Stimulated activated CD8-positive, alpha-beta memory T cell treated with anti-CD3 and anti-CD28 coated beads, Interleukin-15, amount 100 ng/mL, for 24 hours (primary cell): ENCODE results near the gene GATA6.
"Not testable (repeated sequence)": the region's sequence is repeated elsewhere in the genome, so short reads cannot be mapped to it uniquely, and the experiment has no call there.

ENCODE experiments used
- DNase-seq: peaks from one replicate; pipeline ENCODE4 v3.0.0-alpha.2; 2020; ENCODE audit warnings: low read depth

The GATA6 gene

DNA sequence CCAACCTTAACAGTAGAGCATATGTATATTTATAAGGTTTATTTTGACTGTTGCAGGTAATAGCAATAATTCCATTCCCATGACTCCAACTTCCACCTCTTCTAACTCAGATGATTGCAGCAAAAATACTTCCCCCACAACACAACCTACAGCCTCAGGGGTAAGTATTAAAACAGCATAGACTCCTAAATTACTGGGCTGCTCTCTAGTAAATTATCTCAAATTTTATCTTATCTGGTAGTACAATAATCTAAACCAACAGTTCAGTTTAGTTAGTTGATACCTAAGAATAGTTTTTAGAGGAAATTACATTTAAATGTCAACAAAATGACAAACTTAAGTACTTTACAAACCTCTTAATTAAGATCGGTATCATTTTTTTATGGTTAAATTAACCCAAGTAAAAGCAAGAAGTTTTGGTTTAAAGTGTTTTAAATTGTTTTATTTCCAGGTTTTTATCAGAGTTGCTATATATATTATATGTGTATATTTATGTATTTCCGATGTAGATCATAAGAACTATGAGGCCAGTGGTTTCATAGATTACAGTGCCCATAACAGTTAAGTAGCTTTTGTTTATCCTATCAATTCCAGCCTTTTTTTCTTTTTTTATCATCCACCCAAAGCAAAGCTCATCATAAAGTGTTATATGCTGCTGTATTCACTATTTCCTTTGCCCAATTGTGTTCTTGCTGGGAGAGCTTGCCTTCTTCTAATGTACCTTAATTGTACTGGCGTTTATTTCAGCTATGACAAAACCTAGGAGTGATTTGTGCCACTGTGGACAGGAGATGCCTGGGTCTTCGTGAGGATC is 13.7 kb downstream of the GATA6 start:
- DNase-seq: no peak

DNA sequence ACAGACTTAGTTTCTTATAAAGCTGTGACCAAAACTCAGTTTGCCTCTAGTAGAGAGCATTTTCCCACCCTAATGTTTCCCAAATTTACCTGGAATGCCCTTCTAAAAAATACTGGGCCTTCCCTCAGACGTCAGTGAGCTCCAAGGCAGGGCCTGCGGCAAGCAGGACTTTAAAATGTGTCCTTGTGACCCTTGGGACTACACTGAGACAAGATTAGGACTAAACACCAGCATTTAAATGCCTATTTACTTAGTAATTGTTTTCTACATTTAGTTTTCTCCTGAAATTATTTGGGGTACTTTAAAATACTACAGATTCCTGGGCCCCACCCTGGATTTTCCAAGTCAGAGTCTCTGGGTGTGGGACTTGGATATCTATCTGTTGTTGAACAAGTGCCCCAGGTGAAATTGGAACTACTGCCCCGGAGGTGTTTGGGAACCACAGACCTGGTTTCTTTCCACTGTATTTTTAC is 14.3 kb downstream of the GATA6 start:
- no peak for DNase-seq

GRCh38 chr18:22184573-22184972 is 15.2 kb downstream of the GATA6 start:
- DNase-seq: not testable (repeated sequence)

DNA sequence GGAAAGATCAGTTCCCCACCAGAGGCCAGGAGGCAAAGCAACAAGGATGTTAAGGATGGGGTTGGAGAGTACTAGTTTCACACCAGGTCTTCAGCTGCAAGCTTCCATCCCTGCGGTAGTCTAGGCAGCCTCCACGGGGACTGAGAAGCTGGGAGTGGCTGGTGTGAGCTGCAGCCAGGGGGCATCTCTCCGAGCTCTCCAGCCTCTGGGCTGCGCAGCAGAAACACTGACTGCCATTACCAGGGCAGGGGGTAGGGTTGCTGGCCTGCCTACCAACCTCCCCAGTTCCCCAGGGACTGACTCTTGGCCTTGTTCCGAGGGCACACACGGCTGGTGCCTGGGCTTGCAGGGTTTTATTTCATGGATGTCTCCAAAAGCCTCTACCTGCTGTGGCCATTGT is 15.9 kb downstream of the GATA6 start:
- DNase-seq: no peak

GRCh38 chr18:22185771-22186386 is 16.5 kb downstream of the GATA6 start:
- DNase-seq: no peak

GRCh38 chr18:22186484-22186971 is 17.1 kb downstream of the GATA6 start:
- DNase-seq: no peak

- DNase-seq: no peak
Measured at GRCh38 chr18:22188559-22189267, 19.3 kb downstream of the GATA6 start.

DNA sequence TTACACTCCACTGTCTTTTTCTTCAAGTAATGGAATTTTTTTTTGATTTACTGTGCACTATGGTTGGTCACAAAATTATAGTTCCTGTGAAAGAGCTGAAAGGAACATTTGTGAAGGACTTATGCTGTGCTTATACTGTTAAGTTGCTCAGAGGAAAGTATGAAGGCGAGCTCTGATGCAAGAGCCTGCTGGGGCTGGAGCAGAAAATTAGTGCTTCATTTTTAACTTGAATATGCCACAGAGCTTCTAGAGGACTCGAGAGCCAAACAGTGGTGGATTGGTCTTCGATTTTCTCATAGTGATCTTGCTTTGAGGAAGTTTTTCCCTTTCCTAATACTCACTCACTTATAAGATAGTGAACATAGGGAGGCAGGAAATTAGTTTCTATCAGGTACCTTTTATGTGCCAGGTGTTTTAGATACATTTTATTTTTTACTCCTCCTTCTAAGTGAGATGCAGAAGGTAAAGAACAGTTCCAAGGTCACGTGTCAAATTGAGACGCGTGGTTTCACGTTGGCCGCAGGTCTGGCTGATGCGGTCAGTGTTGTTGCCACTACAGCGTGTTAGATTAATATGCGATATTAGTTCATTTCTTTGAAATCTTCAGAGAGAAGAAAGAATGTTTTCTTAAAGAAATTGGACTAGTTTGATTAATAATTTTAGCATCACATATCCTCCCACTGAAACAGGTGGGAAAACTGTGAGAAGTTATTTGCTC is 20.2 kb downstream of the GATA6 start:
- DNase-seq: no peak

DNA sequence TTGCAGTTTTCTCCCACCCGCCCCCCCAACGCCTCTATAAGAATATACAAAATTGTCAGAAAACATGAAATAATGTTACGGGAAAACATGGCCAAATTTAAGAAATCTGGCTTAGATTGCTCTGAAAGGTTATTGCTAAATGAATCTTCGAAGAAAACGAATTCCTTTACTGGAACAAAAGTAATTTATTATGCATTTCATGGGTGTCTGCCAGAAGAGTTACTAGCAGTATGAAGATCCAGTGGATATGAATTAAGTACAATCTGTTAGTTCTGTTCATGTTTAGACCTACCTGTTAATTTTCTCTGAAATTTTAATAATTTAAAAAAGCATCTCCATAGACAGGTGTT is 21.9 kb downstream of the GATA6 start:
- DNase-seq: no peak

DNA sequence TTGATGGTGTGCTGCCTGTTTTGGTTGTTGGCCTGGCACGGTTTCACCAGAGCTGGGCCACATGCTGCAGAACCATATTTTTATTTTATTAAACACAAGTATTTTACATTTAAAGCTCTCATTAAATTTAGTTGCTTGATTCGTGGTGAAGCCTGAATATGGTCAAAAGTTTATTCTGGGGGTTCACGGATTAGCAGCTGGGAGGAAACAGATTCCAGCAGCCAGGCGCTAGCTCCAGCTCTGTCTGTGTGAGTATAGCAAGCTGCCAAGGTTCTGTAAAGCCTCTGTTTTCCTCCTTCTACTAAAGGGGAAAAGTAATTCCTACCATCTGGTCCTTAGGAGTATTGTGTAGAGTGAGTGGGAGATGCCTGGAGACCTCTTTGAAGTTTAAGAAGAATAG is 22.5 kb downstream of the GATA6 start:
- DNase-seq: no peak

- DNase-seq: no peak
Measured at GRCh38 chr18:22193466-22193865, 24.1 kb downstream of the GATA6 start.

GRCh38 chr18:22194151-22194598 is 24.8 kb downstream of the GATA6 start:
- DNase-seq: no peak

DNA sequence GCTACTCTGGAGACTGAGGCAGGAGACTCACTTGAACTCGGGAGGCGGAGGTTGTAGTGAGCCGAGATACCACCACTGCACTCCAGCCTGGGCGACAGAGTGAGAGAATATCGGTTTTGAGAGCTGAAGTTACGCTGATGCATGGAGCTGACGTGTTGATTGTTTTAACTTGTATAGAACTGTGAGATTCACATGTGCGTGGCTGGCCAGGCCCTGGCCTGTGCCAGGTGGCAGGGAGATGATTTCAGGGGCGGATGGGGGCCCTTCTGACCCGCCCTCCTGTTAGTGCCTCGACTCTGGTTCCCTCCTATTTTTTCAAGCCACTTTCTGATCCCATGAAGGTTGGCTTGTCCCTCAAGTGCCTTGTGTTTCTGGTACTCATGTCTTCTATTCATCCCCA is 25.7 kb downstream of the GATA6 start:
- DNase-seq: no peak

- not testable (repeated sequence) for DNase-seq
Measured at GRCh38 chr18:22196943-22197342, 27.6 kb downstream of the GATA6 start.

- DNase-seq: no peak
Measured at GRCh38 chr18:22197668-22198067, 28.3 kb downstream of the GATA6 start.

DNA sequence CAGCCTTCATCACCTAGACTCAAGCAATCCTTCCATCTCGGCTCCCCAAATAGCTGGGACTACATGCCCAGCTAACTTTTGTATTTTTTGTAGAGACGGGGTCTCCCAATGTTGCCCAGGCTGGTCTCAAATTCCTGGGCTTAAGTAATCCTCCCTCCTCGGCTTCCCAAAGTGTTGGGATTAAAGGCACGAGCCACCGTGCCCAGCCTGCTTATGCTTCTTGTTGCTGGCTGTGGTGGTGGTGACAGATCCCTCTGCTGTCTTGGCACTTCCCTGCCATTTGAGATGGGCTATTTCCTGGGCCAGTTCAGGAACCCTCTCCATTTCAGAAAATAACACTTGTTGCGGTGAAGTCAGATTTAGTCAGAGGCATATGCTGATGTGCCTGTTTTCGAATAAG is 28.8 kb downstream of the GATA6 start:
- DNase-seq: no peak

DNA sequence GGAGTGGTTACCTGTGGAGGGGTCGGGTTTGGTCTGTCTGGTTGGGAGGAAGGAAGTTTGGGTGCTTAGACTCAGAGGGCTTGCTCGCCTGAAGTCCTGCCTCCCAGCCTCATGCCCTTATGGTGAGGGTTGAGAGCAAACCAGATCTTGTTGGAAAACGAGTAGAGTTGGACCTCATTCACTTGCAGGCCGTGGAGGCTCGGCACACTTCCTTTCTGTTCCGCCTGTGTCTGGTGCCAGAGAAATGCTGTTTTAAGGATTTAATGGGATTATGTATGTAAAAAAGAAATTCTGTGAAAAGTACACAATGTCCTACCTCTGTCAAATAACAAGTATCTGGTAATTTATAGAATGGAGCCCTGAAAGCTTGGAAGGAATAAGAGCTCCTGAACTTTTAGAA is 29.6 kb downstream of the GATA6 start:
- no peak for DNase-seq

DNA sequence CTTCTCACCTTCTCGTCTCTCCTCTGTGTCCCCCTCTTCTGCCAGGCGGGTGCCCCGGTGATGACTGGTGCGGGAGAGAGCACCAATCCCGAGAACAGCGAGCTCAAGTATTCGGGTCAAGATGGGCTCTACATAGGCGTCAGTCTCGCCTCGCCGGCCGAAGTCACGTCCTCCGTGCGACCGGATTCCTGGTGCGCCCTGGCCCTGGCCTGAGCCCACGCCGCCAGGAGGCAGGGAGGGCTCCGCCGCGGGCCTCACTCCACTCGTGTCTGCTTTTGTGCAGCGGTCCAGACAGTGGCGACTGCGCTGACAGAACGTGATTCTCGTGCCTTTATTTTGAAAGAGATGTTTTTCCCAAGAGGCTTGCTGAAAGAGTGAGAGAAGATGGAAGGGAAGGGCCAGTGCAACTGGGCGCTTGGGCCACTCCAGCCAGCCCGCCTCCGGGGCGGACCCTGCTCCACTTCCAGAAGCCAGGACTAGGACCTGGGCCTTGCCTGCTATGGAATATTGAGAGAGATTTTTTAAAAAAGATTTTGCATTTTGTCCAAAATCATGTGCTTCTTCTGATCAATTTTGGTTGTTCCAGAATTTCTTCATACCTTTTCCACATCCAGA is 31.3 kb downstream of the GATA6 start:
- no peak for DNase-seq

DNA sequence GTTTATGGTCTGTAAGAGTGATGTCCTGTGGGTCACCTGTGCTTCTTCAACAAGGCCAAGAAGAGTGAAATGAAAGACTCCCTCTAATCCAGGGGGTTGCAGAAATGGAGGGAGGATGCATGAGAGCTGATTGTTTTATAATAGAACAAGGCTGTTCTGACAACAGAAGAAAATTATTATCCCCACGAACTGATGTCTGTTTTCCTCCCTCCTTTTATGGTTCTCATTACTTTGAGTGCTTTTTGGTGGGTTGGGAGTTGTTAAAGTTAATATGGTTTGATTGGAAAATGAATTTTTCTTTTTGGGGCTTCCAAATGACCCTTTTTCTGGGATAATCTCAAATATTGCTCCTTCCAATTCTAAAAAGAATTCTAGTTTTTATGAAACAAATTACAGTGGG is 33.6 kb downstream of the GATA6 start:
- no peak for DNase-seq

- DNase-seq: no peak
Measured at GRCh38 chr18:22203536-22204213, 34.3 kb downstream of the GATA6 start.

GRCh38 chr18:22204214-22204536 is 34.8 kb downstream of the GATA6 start:
- DNase-seq: no peak
